ENCODE data around the gene PGBD2. TPM values are rescaled to one million over a fixed set of nuclear protein-coding genes. Genes with fewer than 3 reads are reported as not detected.

The PGBD2 gene
- total and polyA plus RNA-seq, 9 of the 15 experiments (the other 6 are each of a cell fraction or from before 2014, with no cell fraction given): 11.9 to 21.8 (median 14.7) TPM

DNA sequence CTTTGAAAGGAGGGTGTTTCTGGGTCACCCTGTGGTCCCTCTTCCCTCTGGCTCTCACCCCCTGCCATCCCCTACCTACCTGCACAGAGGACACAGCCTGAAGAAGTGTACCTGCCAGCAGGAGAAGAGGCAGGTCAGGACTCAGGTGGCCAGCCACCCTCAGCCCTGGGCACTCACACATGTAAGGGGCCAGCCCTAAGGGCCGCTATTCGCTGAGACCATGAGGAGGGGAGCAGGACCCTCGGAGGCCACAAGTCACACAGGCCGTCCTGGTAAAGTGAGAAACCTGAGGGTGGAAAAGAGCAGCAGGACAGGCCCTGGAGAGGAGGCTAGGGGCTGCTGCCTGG is 48.3 kb upstream of the PGBD2 start:
- peak overlapping the region; percentile 93 to 97 for H3K9ac ChIP-seq (ENCODE audit: insufficient read depth in 1 of 2, low read depth in 2 of 2, low read length in 2 of 2)
- peak; percentile 5; the same call in 1 of the 2 replicates for TF ChIP-seq TAF7 (tag; IDR thresholded peaks at IDR 0.05)
- TF ChIP-seq, protein P1, sequence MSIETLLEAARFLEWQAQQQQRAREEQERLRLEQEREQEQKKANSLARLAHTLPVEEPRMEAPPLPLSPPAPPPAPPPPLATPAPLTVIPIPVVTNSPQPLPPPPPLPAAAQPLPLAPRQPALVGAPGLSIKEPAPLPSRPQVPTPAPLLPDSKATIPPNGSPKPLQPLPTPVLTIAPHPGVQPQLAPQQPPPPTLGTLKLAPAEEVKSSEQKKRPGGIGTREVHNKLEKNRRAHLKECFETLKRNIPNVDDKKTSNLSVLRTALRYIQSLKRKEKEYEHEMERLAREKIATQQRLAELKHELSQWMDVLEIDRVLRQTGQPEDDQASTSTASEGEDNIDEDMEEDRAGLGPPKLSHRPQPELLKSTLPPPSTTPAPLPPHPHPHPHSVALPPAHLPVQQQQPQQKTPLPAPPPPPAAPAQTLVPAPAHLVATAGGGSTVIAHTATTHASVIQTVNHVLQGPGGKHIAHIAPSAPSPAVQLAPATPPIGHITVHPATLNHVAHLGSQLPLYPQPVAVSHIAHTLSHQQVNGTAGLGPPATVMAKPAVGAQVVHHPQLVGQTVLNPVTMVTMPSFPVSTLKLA (conservative IDR thresholded peaks at IDR 0.05): no peak
- TF ChIP-seq IFI16 (CRISPR knock-in tag; IDR thresholded peaks at IDR 0.05): peak; percentile 36; the same call in 1 of the 2 replicates
- 0 out of 4 replicates have a peak, but pooled peaks of 1 of the 2 experiments have one; percentile 48 for TF ChIP-seq MAZ (CRISPR knock-in tag; conservative IDR thresholded peaks at IDR 0.05 in 1 of 2, IDR thresholded peaks at IDR 0.05 in 1 of 2)
- TF ChIP-seq MYBL2 (IDR thresholded peaks at IDR 0.05; ENCODE audit: low read depth): no peak
- TF ChIP-seq MYBL2 (CRISPR knock-in tag; IDR thresholded peaks at IDR 0.05; ENCODE audit: borderline replicate concordance): no peak
- TF ChIP-seq MIER1 (IDR thresholded peaks at IDR 0.05; ENCODE audit: low read depth): 0 out of 2 replicates have a peak, but pooled peaks have one; percentile 29
- TF ChIP-seq GTF3C2 (IDR thresholded peaks at IDR 0.05; ENCODE audit: borderline replicate concordance, extremely low read depth, insufficient read length): no peak
- TF ChIP-seq STAT6 (CRISPR knock-in tag; IDR thresholded peaks at IDR 0.05): no peak
- no peak for TF ChIP-seq ERF (CRISPR knock-in tag; IDR thresholded peaks at IDR 0.05)
- TF ChIP-seq KAT7 (CRISPR knock-in tag; IDR thresholded peaks at IDR 0.05; ENCODE audit: borderline replicate concordance): 0 out of 2 replicates have a peak, but pooled peaks have one; percentile 42

More for the DNA sequence above, 48.3 kb upstream of the PGBD2 start:
- Histone ChIP-seq H3K27ac (ENCODE audit: extremely low read depth, low read depth, low read length) (peak overlapping the region; percentile 99), H3K9me3 (replicated peaks; ENCODE audit: control insufficient read depth, insufficient read depth, low read depth, low read length) (no peaks in the 10 kb centered on the region), H3K4me1 (replicated peaks in 1 of 2; ENCODE audit: control insufficient read depth in 2 of 2, insufficient read depth in 2 of 2, low read length in 2 of 2) (peaks cover 42% of the 10 kb centered on the region in 2 experiments), H2AFZ (ENCODE audit: low read depth, low read length) (peak overlapping the region; percentile 66), H3K4me2 (ENCODE audit: insufficient read depth, low read length) (peak overlapping the region; percentile 100), H3K27me3 (ENCODE audit: control insufficient read depth in 2 of 2, insufficient read depth in 2 of 2, low read length in 2 of 2) (no peaks in the 10 kb centered on the region), H3K79me2 (ENCODE audit: control insufficient read depth, insufficient read depth, low read length) (peaks cover 61% of the 10 kb centered on the region), H4K20me1 (replicated peaks; ENCODE audit: control insufficient read depth, insufficient read depth, low read length) (no peaks in the 10 kb centered on the region), H3K9me1 (ENCODE audit: control insufficient read depth, insufficient read depth, low read length) (peaks cover 3% of the 10 kb centered on the region), H3K36me3 (ENCODE audit: control insufficient read depth, insufficient read depth, low read length) (peaks cover 48% of the 10 kb centered on the region), H3K4me3 (peak overlapping the region; percentile 66)
- BruUV-seq (replicated peaks): no TSS peak
- DNase-seq (ENCODE audit: extremely low read depth in 1 of 4, low spot score in 3 of 4) (no peak), ATAC-seq (peak; percentile 18), FAIRE-seq (no peak)
- whole genome bisulfite sequencing (ENCODE audit: insufficient coverage, low coverage, missing lambda C conversion rate): 0% methylated on average over 3 of the region's 4 CpGs
- intact Hi-C loops (cut with micrococcal nuclease): loop anchor here (1.0 to 2.0 kb wide), 3 partner anchors 19 to 49 kb away; partner anchors contain the start of genes PGBD2 and ZNF672
- CTCF ChIA-PET (ENCODE audit: low intra/inter-chr PET ratio): interaction anchor here (1.4 to 2.8 kb wide), 3 partner anchors 48 to 67 kb away, joined by 9 to 12 read pairs (median 12); no protein-coding TSS in a partner anchor
- POLR2A ChIA-PET: interaction anchor here (1.2 to 7.2 kb wide), 8 partner anchors 11 to 58 kb away, joined by 3 to 71 read pairs (median 5); partner anchors contain the start of genes PGBD2, SH3BP5L and ZNF672
- in situ Hi-C loops (cut with MboI): no loop called here
